Skeletal muscle tissue (tissue), 4 donors: ENCODE measurements around the gene MAP2K6. TPM values are rescaled to one million over a fixed set of nuclear protein-coding genes. Genes with fewer than 3 reads are reported as not detected.

Source experiments
- H3K27ac ChIP-seq: one replicate; pipeline ENCODE4 v1.7.0; 2013; ENCODE audit warnings: mild to moderate bottlenecking, low read depth, low read length, inconsistent platforms
- H3K27me3 ChIP-seq, 3 donors: one replicate each; pipeline ENCODE4 v1.7.0; 2013; ENCODE audit warnings: low read length in 3 of 3; ENCODE audit not compliant: control insufficient read depth in 3 of 3, insufficient read depth in 3 of 3
- H3K36me3 ChIP-seq, 3 donors: one replicate each; pipeline ENCODE4 v1.7.0; 2013; ENCODE audit warnings: low read length in 3 of 3; ENCODE audit not compliant: control insufficient read depth in 3 of 3, insufficient read depth in 3 of 3
- H3K4me1 ChIP-seq, 3 donors: one replicate each; pipeline ENCODE4 v1.7.0; 2013; ENCODE audit warnings: low read length in 3 of 3, mild to moderate bottlenecking in 3 of 3; ENCODE audit not compliant: control insufficient read depth in 3 of 3, insufficient read depth in 3 of 3
- H3K4me3 ChIP-seq, 3 donors: one replicate each; pipeline ENCODE4 v1.7.0; 2013; ENCODE audit warnings: low read length in 3 of 3
- H3K9ac ChIP-seq, 3 donors: one replicate each; pipeline ENCODE4 v1.7.0; 2013; ENCODE audit warnings: low read length in 3 of 3, mild to moderate bottlenecking in 3 of 3, moderate library complexity in 2 of 3, low read depth in 1 of 3
- H3K9me3 ChIP-seq, 3 donors: one replicate each; pipeline ENCODE4 v1.7.0; 2013; ENCODE audit warnings: low read length in 3 of 3; ENCODE audit not compliant: control insufficient read depth in 3 of 3
- total RNA-seq: library from RNA; depleted of rRNA; stranded (reverse); fragments of >200 nt; gene quantifications from one replicate; pipeline ENCODE4 v1.2.3, GENCODE V29; 2014
- donor health status: Osteomylitis.

The MAP2K6 gene
- total RNA-seq, 1 donor from 2014 or later, result 13.6 TPM

DNA sequence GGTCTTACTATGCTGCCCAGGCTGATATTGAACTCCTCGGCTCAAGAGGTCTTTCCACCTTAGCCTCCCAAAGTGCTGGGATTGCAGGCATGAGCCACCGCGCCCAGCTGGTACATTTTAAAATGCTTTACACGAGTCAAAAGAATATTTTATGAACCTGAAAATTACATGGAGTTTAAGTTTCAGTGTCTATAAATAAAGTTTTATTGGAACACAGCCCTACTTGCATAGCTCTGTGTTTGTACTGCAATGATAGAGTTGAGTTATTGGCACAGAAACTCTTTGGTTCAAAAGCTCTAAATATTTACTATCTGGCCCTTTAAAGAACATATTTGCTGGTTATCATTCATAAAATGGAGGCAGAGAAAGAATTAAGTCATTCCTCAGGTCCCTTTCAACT lies 24.3 kb downstream of the MAP2K6 start:
- H3K9me3 ChIP-seq, result peaks cover 0 to 3% (median 0%) of the 10 kb centered on the region in 3 donors
- H3K4me1 ChIP-seq, result peaks cover 4 to 9% (median 9%) of the 10 kb centered on the region in 3 donors
- H3K9ac ChIP-seq, result no peak overlapping the region
- H3K27ac ChIP-seq, result no peak overlapping the region
- no peak overlapping the region for H3K4me3 ChIP-seq
- no peaks in the 10 kb centered on the region for H3K27me3 ChIP-seq
- no peaks in the 10 kb centered on the region for H3K36me3 ChIP-seq

DNA sequence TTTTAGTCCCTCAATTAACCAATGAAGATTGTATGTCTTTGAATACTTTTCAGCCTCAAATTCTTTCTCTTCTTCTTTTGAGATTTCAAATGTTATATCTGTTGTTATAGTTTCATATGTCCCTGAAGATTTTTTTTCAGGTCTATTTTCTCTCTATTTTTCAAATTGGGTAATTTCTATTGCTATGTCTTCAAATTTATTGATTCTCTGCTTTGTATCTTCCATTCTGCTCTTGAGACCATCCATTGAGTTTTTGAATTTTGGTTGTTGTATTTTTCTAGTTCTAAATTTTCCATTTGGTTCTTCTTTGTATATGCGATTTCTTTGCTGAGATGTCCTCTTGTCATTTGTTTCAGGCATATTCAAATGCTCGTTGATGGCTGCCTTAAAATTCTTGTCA lies 26.7 kb downstream of the MAP2K6 start:
- Histone ChIP-seq H3K36me3 (no peaks in the 10 kb centered on the region), H3K27me3 (no peaks in the 10 kb centered on the region), H3K4me1 (peaks cover 6 to 11% (median 7%) of the 10 kb centered on the region in 3 donors), H3K27ac (no peak overlapping the region), H3K4me3 (no peak overlapping the region), H3K9ac (no peak overlapping the region), H3K9me3 (peaks cover 0 to 3% (median 0%) of the 10 kb centered on the region in 3 donors)

DNA sequence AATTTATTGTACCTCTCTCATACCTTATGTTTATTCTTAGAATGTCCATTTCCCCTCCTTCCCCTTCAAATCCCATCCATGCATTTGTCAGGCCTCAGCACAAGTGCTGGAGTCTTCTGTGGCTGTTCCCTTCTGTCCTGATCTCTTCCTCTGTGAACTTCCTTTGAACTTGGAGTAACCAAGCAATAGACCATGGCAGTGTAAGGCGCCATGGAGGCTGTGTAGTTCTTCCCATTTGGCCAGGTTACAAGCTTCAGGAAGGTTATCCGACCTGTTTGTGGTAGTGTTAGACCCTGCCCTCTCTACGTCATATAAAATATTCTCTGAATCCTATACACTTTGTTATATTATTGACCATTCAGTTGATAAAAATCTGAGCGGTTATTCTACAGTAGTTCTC lies 28.6 kb downstream of the MAP2K6 start:
- H3K4me1 ChIP-seq, result peaks cover 15 to 19% (median 19%) of the 10 kb centered on the region in 3 donors
- no peak overlapping the region for H3K27ac ChIP-seq

DNA sequence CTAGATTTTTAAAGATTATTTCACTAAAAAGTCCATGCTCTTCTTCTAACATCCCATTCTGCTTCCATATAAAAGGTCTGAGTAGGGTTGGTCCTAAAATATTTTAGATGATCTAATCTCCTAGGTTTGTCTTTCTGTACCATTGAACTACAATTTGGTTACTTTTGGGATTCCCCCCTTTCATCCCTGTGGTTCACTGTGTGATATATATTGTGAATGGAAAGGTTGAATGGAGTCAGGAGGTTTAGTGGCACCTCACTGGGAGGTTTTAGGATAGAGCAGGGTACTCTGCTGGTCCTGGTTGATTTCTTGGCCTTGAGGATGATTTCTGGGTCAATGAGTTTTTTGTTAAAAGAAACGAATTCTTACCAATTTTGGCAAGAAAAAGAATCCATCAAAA lies 29.5 kb downstream of the MAP2K6 start:
- Histone ChIP-seq H3K9ac (no peak overlapping the region), H3K4me3 (no peak overlapping the region), H3K9me3 (peaks cover 0 to 3% (median 0%) of the 10 kb centered on the region in 3 donors), H3K27me3 (no peaks in the 10 kb centered on the region), H3K4me1 (peaks cover 22 to 24% (median 23%) of the 10 kb centered on the region in 3 donors), H3K27ac (no peak overlapping the region), H3K36me3 (no peaks in the 10 kb centered on the region)

More for the DNA sequence above, 28.6 kb downstream of the MAP2K6 start:
- Histone ChIP-seq H3K36me3 (no peaks in the 10 kb centered on the region), H3K9me3 (peaks cover 0 to 3% (median 0%) of the 10 kb centered on the region in 3 donors), H3K4me3 (no peak overlapping the region), H3K27me3 (no peaks in the 10 kb centered on the region), H3K9ac (no peak overlapping the region)

DNA sequence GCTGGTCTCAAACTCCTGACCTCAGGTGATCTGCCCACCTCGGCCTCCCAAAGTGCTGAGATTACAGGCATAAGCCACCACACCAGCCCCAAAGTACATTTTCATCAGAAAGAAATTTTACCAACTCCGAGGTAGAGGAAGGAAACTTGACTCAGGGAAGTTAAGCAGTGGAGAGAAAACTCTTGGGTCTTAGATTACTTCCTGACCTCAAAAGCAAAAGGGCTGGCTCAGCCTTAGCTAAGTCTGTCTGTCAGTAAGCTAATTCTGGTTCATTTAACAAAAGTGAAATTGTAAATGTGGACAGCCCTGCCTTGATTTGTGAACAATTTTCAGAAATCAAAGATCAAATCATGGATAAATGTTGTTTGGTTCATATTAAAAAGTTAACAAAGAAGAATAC lies 30.6 kb downstream of the MAP2K6 start:
- no peaks in the 10 kb centered on the region for H3K36me3 ChIP-seq
- H3K9me3 ChIP-seq, result peaks cover 0 to 3% (median 0%) of the 10 kb centered on the region in 3 donors
- no peak overlapping the region for H3K4me3 ChIP-seq
- no peak overlapping the region for H3K9ac ChIP-seq
- peaks cover 22 to 24% (median 23%) of the 10 kb centered on the region in 3 donors for H3K4me1 ChIP-seq
- H3K27ac ChIP-seq, result peak overlapping the region; percentile 10
- no peaks in the 10 kb centered on the region for H3K27me3 ChIP-seq

DNA sequence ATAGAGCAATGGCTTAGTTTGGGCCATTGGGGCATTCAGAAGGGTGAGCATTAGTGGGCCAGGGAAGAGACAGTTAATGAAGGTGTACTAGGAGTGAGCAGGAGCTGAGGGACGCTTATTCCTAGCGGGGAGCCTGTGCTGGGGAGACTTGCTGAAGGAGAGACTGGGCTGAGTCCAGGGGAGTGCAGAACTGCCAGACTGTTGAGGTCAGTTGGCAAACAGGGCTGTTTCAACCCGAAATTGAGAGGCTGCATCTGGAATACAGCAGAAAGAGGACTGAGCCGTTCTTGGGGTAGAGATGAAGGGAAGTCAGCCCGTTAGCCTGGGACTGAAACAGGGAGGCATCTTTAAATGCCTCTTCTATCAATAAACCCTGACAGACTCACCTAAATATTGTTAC lies 33.2 kb downstream of the MAP2K6 start:
- Histone ChIP-seq H3K9ac (peak overlapping the region; percentile 25 to 67 (median 45)), H3K4me3 (peak overlapping the region in 2 of 3 donors; percentile 17 to 41), H3K27ac (peak overlapping the region; percentile 48), H3K9me3 (no peaks in the 10 kb centered on the region), H3K27me3 (no peaks in the 10 kb centered on the region), H3K4me1 (peaks cover 23 to 30% (median 29%) of the 10 kb centered on the region in 3 donors), H3K36me3 (no peaks in the 10 kb centered on the region)

DNA sequence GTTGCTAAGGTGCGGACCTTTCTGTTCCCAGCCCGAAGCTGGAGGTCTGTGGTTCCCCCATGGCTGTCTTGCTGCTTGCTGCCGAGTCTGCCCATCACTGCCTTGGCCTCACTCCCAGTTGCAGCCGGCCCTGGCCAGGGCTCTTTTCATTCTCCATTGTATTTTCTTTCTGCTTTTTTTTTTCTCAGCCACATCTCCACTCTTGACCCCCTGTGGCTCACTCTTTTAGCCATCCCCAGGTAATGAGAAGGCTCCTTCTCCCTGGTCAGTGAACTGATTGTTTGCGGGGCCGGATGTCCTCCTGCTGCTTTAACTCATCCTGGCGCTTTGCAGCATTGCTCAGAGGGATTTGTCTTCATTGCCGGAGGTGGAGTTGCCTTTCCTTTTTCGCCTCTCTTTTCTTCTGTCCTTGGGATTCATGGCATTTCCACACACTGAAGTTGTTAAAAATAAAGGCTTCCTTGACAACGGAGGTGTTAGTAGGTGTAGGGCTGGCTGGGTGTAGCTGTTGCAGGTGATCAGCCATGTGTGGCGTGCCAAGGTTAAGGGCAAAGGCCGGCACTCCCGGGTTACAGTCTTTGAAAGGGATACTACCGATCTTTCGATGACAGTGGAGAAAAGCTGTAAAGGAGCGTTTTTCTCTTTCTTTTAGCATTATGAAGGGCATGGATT lies 34.1 kb downstream of the MAP2K6 start:
- H3K4me1 ChIP-seq, result peaks cover 23 to 30% (median 29%) of the 10 kb centered on the region in 3 donors
- H3K4me3 ChIP-seq, result peak overlapping the region; percentile 38 to 60 (median 56)
- H3K9ac ChIP-seq, result peak overlapping the region; percentile 25 to 67 (median 45)
- H3K36me3 ChIP-seq, result no peaks in the 10 kb centered on the region
- H3K27me3 ChIP-seq, result no peaks in the 10 kb centered on the region
- H3K9me3 ChIP-seq, result no peaks in the 10 kb centered on the region
- H3K27ac ChIP-seq, result peak overlapping the region; percentile 48

DNA sequence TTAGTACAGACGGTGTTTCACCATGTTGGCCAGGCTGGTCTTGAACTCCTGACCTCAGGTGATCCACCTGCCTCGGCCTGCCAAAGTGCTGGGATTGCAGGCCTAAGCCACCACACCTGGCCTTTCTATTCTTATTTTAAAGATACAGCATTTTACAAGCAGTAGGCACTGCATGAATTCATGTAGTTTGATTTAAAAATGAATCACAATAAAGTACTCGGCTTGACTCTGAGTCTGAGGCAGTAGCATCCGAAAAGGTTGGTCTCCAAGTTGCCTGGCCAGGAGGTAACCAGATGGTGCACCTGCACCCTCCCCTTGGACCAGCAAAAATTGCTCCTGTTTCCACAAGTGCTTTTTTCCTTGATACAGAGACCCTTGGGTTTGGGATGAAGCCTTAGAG lies 35.6 kb downstream of the MAP2K6 start:
- H3K36me3 ChIP-seq, result no peaks in the 10 kb centered on the region
- no peak overlapping the region for H3K4me3 ChIP-seq
- no peak overlapping the region for H3K9ac ChIP-seq
- H3K27ac ChIP-seq, result no peak overlapping the region
- no peaks in the 10 kb centered on the region for H3K9me3 ChIP-seq
- H3K27me3 ChIP-seq, result no peaks in the 10 kb centered on the region
- H3K4me1 ChIP-seq, result peaks cover 23 to 29% (median 27%) of the 10 kb centered on the region in 3 donors

DNA sequence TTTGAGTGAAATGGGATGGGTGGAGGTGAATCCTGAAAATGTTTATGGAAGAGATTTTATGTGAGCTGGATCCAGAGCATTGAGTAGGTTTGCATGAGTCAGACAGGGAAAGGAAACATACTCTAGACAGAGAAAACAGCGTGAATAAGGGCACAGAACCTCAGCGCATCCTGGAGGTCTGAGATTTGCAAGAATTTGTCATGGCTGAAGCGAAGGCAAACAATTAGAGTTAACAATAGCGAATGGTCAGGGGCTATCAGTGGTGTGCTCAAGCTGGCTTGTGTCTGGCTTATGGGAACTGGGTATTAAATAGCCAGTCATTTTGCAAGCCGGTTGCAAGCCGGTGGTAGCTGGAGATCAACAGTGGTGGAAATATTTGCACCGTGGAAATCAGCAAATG lies 36.4 kb downstream of the MAP2K6 start:
- no peaks in the 10 kb centered on the region for H3K27me3 ChIP-seq
- no peak overlapping the region for H3K9ac ChIP-seq
- no peak overlapping the region for H3K4me3 ChIP-seq
- peaks cover 18 to 29% (median 26%) of the 10 kb centered on the region in 3 donors for H3K4me1 ChIP-seq
- H3K9me3 ChIP-seq, result no peaks in the 10 kb centered on the region
- H3K36me3 ChIP-seq, result no peaks in the 10 kb centered on the region
- H3K27ac ChIP-seq, result no peak overlapping the region
